ENCODE results near the gene TWIST2. TPM values are rescaled to one million over a fixed set of nuclear protein-coding genes. Genes with fewer than 3 reads are reported as not detected.

TWIST2 gene
- total RNA-seq, 1 experiment from 2014 or later: 0.22 TPM

DNA sequence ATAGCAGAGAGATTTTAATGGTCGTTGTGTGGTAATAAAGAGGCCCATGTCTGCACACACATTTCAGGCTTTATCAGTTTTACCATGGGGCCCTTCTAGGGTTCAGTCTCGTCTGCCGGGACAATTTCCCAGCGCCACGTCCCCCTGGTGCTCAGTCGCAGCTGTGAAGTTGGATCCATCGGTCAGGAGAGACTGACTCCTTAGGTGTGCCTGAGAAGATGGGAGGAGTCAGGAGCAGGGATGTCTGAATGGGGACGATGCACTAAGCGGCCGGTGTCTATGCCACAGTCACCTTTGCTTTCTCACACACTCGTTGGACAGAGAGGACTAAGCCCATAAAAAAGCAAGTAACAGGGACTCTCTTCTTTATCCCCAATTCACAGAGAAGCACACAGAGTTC lies 71.4 kb downstream of the TWIST2 start:
- Mint-ChIP-seq H3K36me3 (ENCODE audit: insufficient read depth in 1 of 3, low read depth in 3 of 3) (no peaks in the 10 kb centered on the region), H3K4me1 (no peaks in the 10 kb centered on the region), H3K27me3 (ENCODE audit: low read depth) (peaks cover 24% of the 10 kb centered on the region), H3K4me3 (no peak overlapping the region), H3K9me3 (peaks cover 0 to 5% of the 10 kb centered on the region in 2 experiments; a peak in 1 of 5 replicates), H3K27ac (no peak overlapping the region; a peak in 1 of 7 replicates)
- Histone ChIP-seq H3K4me1 (ENCODE audit: insufficient read depth, low read length) (no peaks in the 10 kb centered on the region), H2BK20ac (ENCODE audit: low read depth, low read length, poor library complexity, severe bottlenecking) (no peak overlapping the region), H3K23ac (ENCODE audit: insufficient read length, low read depth, low read length) (no peak overlapping the region), H3K79me1 (ENCODE audit: insufficient read depth, low read depth, low read length, poor library complexity, severe bottlenecking) (no peaks in the 10 kb centered on the region), H4K5ac (ENCODE audit: insufficient read length, low read depth, low read length) (no peak overlapping the region), H4K91ac (ENCODE audit: insufficient read length, low read depth, low read length) (no peak overlapping the region), H2BK12ac (ENCODE audit: insufficient read length, low read depth, low read length) (no peak overlapping the region), H3K79me2 (ENCODE audit: insufficient read depth, low read length) (no peaks in the 10 kb centered on the region), H3K23me2 (ENCODE audit: insufficient read length, low read depth, low read length, poor library complexity, severe bottlenecking) (no peaks in the 10 kb centered on the region), H3K14ac (ENCODE audit: insufficient read depth, low read length) (no peak overlapping the region), H2BK15ac (ENCODE audit: low read depth, low read length) (no peak overlapping the region), H2AFZ (ENCODE audit: low read length) (no peak overlapping the region), H3K18ac (ENCODE audit: insufficient read length, low read depth, low read length) (no peak overlapping the region), H3K9ac (ENCODE audit: extremely low read depth, insufficient read length, low read length) (no peak overlapping the region), H2BK120ac (ENCODE audit: low read depth, low read length, poor library complexity, severe bottlenecking) (no peak overlapping the region), H4K8ac (replicated peaks; ENCODE audit: insufficient read length, low read depth, low read length) (no peak overlapping the region), H3K27me3 (ENCODE audit: insufficient read depth, low read length) (no peaks in the 10 kb centered on the region), H3K56ac (ENCODE audit: insufficient read length, low read depth, low read length) (no peak overlapping the region), H3K27ac (ENCODE audit: insufficient read length, low read depth, low read length) (no peak overlapping the region), H3K9me3 (ENCODE audit: control insufficient read depth, low read depth, low read length) (no peaks in the 10 kb centered on the region), H4K20me1 (ENCODE audit: control insufficient read depth, insufficient read depth, insufficient read length) (no peaks in the 10 kb centered on the region), H3T11ph (ENCODE audit: low read length) (no peak overlapping the region), H2BK5ac (ENCODE audit: insufficient read length, low read length) (no peak overlapping the region), H3K4me2 (ENCODE audit: insufficient read depth, insufficient read length, low read length) (no peak overlapping the region), H2AK5ac (ENCODE audit: insufficient read length, low read length) (no peak overlapping the region), H3K4ac (ENCODE audit: low read depth, low read length) (no peak overlapping the region)
- WGBS (ENCODE audit: extremely low coverage, insufficient read length, low lambda C conversion rate): no CpG with 5 or more reads among the region's 11 CpGs
- DNase-seq: no peak
- TF ChIP-seq, protein P1, sequence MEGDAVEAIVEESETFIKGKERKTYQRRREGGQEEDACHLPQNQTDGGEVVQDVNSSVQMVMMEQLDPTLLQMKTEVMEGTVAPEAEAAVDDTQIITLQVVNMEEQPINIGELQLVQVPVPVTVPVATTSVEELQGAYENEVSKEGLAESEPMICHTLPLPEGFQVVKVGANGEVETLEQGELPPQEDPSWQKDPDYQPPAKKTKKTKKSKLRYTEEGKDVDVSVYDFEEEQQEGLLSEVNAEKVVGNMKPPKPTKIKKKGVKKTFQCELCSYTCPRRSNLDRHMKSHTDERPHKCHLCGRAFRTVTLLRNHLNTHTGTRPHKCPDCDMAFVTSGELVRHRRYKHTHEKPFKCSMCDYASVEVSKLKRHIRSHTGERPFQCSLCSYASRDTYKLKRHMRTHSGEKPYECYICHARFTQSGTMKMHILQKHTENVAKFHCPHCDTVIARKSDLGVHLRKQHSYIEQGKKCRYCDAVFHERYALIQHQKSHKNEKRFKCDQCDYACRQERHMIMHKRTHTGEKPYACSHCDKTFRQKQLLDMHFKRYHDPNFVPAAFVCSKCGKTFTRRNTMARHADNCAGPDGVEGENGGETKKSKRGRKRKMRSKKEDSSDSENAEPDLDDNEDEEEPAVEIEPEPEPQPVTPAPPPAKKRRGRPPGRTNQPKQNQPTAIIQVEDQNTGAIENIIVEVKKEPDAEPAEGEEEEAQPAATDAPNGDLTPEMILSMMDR (conservative IDR thresholded peaks at IDR 0.05): no peak

Measured in H9 (cell line).